ENCODE measurements around the gene PIGT.

GRCh38 chr20:45450097-45450818 is 34.3 kb downstream of the PIGT start:
- TF ChIP-seq, protein P1, sequence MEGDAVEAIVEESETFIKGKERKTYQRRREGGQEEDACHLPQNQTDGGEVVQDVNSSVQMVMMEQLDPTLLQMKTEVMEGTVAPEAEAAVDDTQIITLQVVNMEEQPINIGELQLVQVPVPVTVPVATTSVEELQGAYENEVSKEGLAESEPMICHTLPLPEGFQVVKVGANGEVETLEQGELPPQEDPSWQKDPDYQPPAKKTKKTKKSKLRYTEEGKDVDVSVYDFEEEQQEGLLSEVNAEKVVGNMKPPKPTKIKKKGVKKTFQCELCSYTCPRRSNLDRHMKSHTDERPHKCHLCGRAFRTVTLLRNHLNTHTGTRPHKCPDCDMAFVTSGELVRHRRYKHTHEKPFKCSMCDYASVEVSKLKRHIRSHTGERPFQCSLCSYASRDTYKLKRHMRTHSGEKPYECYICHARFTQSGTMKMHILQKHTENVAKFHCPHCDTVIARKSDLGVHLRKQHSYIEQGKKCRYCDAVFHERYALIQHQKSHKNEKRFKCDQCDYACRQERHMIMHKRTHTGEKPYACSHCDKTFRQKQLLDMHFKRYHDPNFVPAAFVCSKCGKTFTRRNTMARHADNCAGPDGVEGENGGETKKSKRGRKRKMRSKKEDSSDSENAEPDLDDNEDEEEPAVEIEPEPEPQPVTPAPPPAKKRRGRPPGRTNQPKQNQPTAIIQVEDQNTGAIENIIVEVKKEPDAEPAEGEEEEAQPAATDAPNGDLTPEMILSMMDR (IDR thresholded peaks at IDR 0.05), result peak; percentile 77
- TF ChIP-seq SIN3A (IDR thresholded peaks at IDR 0.05; ENCODE audit: borderline replicate concordance, insufficient read depth, low read depth, low read length) (no peak), POLR2AphosphoS5 (IDR thresholded peaks at IDR 0.05; ENCODE audit: low read depth, low read length) (no peak)
- TF ChIP-seq, protein P2, sequence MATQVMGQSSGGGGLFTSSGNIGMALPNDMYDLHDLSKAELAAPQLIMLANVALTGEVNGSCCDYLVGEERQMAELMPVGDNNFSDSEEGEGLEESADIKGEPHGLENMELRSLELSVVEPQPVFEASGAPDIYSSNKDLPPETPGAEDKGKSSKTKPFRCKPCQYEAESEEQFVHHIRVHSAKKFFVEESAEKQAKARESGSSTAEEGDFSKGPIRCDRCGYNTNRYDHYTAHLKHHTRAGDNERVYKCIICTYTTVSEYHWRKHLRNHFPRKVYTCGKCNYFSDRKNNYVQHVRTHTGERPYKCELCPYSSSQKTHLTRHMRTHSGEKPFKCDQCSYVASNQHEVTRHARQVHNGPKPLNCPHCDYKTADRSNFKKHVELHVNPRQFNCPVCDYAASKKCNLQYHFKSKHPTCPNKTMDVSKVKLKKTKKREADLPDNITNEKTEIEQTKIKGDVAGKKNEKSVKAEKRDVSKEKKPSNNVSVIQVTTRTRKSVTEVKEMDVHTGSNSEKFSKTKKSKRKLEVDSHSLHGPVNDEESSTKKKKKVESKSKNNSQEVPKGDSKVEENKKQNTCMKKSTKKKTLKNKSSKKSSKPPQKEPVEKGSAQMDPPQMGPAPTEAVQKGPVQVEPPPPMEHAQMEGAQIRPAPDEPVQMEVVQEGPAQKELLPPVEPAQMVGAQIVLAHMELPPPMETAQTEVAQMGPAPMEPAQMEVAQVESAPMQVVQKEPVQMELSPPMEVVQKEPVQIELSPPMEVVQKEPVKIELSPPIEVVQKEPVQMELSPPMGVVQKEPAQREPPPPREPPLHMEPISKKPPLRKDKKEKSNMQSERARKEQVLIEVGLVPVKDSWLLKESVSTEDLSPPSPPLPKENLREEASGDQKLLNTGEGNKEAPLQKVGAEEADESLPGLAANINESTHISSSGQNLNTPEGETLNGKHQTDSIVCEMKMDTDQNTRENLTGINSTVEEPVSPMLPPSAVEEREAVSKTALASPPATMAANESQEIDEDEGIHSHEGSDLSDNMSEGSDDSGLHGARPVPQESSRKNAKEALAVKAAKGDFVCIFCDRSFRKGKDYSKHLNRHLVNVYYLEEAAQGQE (IDR thresholded peaks at IDR 0.05; ENCODE audit: insufficient read depth in 1 of 2, low read depth in 2 of 2, low read length in 1 of 2), result no peak
